AG04449 (cell line): ENCODE data around the gene SPEG.

Experiments used
- CTCF ChIA-PET: fragments of 350-600 bp; formaldehyde crosslinking; extraction: SDS; loops from one replicate; lab custom pipeline; 2021; ENCODE audit warnings: antibody characterized with exemption; lab: Yijun Ruan, JAX
- POLR2A ChIA-PET: fragments of 400-600, 350-600 bp; formaldehyde crosslinking; extraction: SDS; loops from one replicate; lab custom pipeline; 2020; ENCODE audit warnings: antibody characterized with exemption, inconsistent platforms; lab: Yijun Ruan, JAX
- DNase-seq: peaks from one replicate; pipeline ENCODE4 v3.0.0-alpha.2; 2010; ENCODE audit warnings: low read depth, low spot score
- H3K4me3 ChIP-seq: 2 replicates; pipeline ENCODE4 v1.5.1; 2011; ENCODE audit warnings: low read depth, mild to moderate bottlenecking, control low read depth, low read length
- CTCF ChIP-seq: IDR thresholded peaks from one replicate; pipeline ENCODE4 v1.5.1; 2011; ENCODE audit warnings: mild to moderate bottlenecking, moderate library complexity, low read length, control low read depth, inconsistent platforms; ENCODE audit not compliant: insufficient read depth; ENCODE audit errors: missing control alignments

Gene SPEG

GRCh38 chr2:219538504-219538951 lies 103.9 kb downstream of the SPEG start:
- no peak for TF ChIP-seq CTCF
- CTCF ChIA-PET: interaction anchor here (1.1 to 10.5 kb wide), 10 partner anchors 12 to 151 kb away, joined by 3 to 206 read pairs (median 12); a partner anchor contains a TSS
- no peak for DNase-seq
- POLR2A ChIA-PET: no interaction called here
- no peak overlapping the region for H3K4me3 ChIP-seq

- no peak overlapping the region for H3K4me3 ChIP-seq
- no peak for TF ChIP-seq CTCF
- ChIA-PET CTCF (interaction anchor here (1.1 to 10.5 kb wide), 8 partner anchors 13 to 151 kb away, joined by 3 to 206 read pairs (median 38); a partner anchor contains a TSS), POLR2A (interaction anchor here (0.6 kb wide), 1 partner anchor 63 kb away, joined by 3 read pairs; no protein-coding TSS in a partner anchor)
- no peak for DNase-seq
These were observed 104.5 kb downstream of the SPEG start for GRCh38 chr2:219538956-219539788.

- POLR2A ChIA-PET: interaction anchor here (1.1 kb wide), 1 partner anchor 149 kb away, joined by 3 read pairs; no protein-coding TSS in a partner anchor
These were observed 105.5 kb downstream of the SPEG start for GRCh38 chr2:219539926-219540678.

GRCh38 chr2:219540784-219541504 lies 106.3 kb downstream of the SPEG start:
- no peak for TF ChIP-seq CTCF
- CTCF ChIA-PET: interaction anchor here (0.6 to 10.5 kb wide), 51 partner anchors 8 to 196 kb away, joined by 3 to 206 read pairs (median 4); partner anchors contain the start of genes GMPPA and STK11IP
- POLR2A ChIA-PET: interaction anchor here (1.1 kb wide), 1 partner anchor 148 kb away, joined by 3 read pairs; no protein-coding TSS in a partner anchor
- no peak overlapping the region for H3K4me3 ChIP-seq
- no peak for DNase-seq

More at GRCh38 chr2:219539926-219540678, 105.5 kb downstream of the SPEG start:
- H3K4me3 ChIP-seq: no peak overlapping the region
- CTCF ChIA-PET: interaction anchor here (0.9 to 10.5 kb wide), 19 partner anchors 7 to 197 kb away, joined by 3 to 206 read pairs (median 6); partner anchors contain the start of gene GMPPA
- DNase-seq: no peak
- TF ChIP-seq CTCF: no peak

- peak; percentile 86 for TF ChIP-seq CTCF
- no peak for DNase-seq
- peak overlapping the region; percentile 80 for H3K4me3 ChIP-seq
- ChIA-PET POLR2A (interaction anchor here (0.6 to 1.1 kb wide), 3 partner anchors 56 to 147 kb away, joined by 3 to 5 read pairs (median 4); partner anchors contain the start of gene STK11IP), CTCF (interaction anchor here (0.6 to 10.5 kb wide), 52 partner anchors 8 to 195 kb away, joined by 3 to 206 read pairs (median 4); partner anchors contain the start of genes GMPPA and STK11IP)
These were observed 107.1 kb downstream of the SPEG start for GRCh38 chr2:219541611-219542180.
